ENCODE results near the gene EIF3J.
"Not testable (repeated sequence)": the region's sequence is repeated elsewhere in the genome, so short reads cannot be mapped to it uniquely, and the experiment has no call there.

EIF3J gene

DNA sequence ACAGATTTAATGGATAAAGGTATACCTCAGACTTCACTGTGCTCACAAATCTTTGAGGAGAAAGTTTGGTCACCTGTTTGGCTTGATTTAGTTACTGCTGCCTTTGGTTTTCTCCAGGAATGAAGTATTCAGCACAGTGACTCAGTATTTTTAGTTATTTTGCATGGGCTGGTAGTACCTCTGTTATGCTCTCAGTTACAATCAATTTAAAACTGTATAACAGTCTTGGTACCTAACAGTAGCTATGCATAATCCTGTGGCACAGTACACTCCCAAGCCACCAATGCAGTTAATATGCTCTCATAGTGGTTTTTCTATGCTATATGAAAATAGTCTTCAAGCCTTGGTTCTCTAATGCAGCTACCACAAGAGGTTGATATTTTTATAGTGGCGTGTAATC, 11.9 kb upstream of the EIF3J start:
- no peak overlapping the region for H3K4me3 ChIP-seq (ENCODE audit: insufficient read depth, low read depth, low read length)
- H3K36me3 ChIP-seq (ENCODE audit: control insufficient read depth, insufficient read depth, low read length) = peaks cover 20% of the 10 kb centered on the region
- no peaks in the 10 kb centered on the region for H3K4me1 ChIP-seq (ENCODE audit: control insufficient read depth, insufficient read depth, low read length)
- 96 to 97% methylated on average over 1 of the region's 1 CpG for WGBS, 2 experiments
- H3K27me3 ChIP-seq (ENCODE audit: control insufficient read depth, insufficient read depth, low read length, poor library complexity, severe bottlenecking) = no peaks in the 10 kb centered on the region
- H3K27ac ChIP-seq (ENCODE audit: insufficient read depth, low read depth, low read length, poor library complexity, severe bottlenecking) = no peak overlapping the region
- no peaks in the 10 kb centered on the region for H3K9me3 ChIP-seq (ENCODE audit: control insufficient read depth, low read length)

- 95% methylated on average over 2 of the region's 2 CpGs for WGBS, 2 experiments
- Histone ChIP-seq H3K4me1 (ENCODE audit: control insufficient read depth, insufficient read depth, low read length) (no peaks in the 10 kb centered on the region), H3K27ac (ENCODE audit: insufficient read depth, low read depth, low read length, poor library complexity, severe bottlenecking) (no peak overlapping the region)
Measured at GRCh38 chr15:44527241-44527640, 9.7 kb upstream of the EIF3J start.

DNA sequence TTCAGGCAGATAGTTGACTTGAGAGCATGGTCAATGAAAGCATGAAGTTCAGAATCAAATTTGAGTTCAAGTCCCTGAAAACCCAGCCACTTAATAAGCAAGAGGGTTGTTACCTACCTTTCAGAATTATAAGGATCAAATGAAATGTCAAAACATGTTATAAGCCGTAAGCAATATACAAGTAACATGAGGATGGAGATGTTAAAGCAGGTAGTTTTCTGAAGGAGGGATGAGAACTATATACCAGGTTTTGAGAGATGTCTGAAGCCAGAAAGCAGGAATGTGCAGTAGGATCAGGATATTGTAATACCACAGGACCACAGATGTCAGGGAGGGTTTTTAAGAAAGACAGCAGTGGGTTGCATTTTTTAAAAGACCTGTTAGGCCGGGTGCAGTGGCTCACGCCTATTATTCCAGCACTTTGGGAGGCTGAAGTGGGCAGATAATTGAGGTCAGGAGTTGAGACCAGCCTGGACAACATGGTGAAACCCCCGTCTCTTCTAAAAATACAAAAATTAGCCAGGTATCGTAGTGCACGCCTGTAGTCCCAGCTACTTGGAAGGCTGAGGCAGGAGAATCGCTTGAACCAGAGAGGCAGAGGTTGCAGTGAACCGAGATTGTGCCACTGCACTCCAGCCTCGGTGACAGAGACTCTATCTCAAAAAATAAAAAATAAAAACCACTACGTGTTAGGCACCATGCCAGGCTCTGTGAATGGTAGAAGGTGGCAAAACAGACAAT, 6.9 kb upstream of the EIF3J start:
- WGBS, 2 experiments = 87 to 89% methylated on average over 9 to 10 of the region's 10 CpGs
- H3K27me3 ChIP-seq (ENCODE audit: control insufficient read depth, insufficient read depth, low read length, poor library complexity, severe bottlenecking) = no peaks in the 10 kb centered on the region
- H3K27ac ChIP-seq (ENCODE audit: insufficient read depth, low read depth, low read length, poor library complexity, severe bottlenecking) = no peak overlapping the region
- no peaks in the 10 kb centered on the region for H3K9me3 ChIP-seq (ENCODE audit: control insufficient read depth, low read length)
- no peaks in the 10 kb centered on the region for H3K4me1 ChIP-seq (ENCODE audit: control insufficient read depth, insufficient read depth, low read length)
- H3K4me3 ChIP-seq (ENCODE audit: insufficient read depth, low read depth, low read length) = no peak overlapping the region
- peaks cover under 1% of the 10 kb centered on the region for H3K36me3 ChIP-seq (ENCODE audit: control insufficient read depth, insufficient read depth, low read length)

More at GRCh38 chr15:44527241-44527640, 9.7 kb upstream of the EIF3J start:
- Histone ChIP-seq H3K36me3 (ENCODE audit: control insufficient read depth, insufficient read depth, low read length) (peaks cover 14% of the 10 kb centered on the region), H3K27me3 (ENCODE audit: control insufficient read depth, insufficient read depth, low read length, poor library complexity, severe bottlenecking) (no peaks in the 10 kb centered on the region), H3K4me3 (ENCODE audit: insufficient read depth, low read depth, low read length) (no peak overlapping the region), H3K9me3 (ENCODE audit: control insufficient read depth, low read length) (no peaks in the 10 kb centered on the region)

DNA sequence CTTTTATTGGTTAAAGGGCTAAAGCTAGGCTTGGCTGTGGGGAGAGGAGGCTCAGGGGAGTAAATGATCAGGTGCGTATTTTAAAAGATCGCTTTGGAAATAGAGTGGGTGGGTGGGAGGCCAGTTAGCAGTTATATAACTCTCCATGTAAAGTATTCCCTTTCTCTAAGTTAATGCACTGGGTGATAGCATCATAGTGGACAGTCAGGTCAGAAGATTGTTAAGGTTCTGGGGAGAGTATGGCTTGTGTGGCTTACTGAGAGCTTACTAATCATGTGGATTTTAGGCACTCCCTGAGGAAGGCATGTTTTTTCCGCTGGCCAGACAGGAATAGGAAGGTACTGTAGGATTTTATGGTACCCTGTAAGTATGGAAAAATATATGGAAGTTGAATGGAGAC, 6.3 kb upstream of the EIF3J start:
- Histone ChIP-seq H3K27ac (ENCODE audit: insufficient read depth, low read depth, low read length, poor library complexity, severe bottlenecking) (no peak overlapping the region), H3K36me3 (ENCODE audit: control insufficient read depth, insufficient read depth, low read length) (no peaks in the 10 kb centered on the region), H3K4me3 (ENCODE audit: insufficient read depth, low read depth, low read length) (no peak overlapping the region), H3K27me3 (ENCODE audit: control insufficient read depth, insufficient read depth, low read length, poor library complexity, severe bottlenecking) (no peaks in the 10 kb centered on the region), H3K4me1 (ENCODE audit: control insufficient read depth, insufficient read depth, low read length) (no peaks in the 10 kb centered on the region), H3K9me3 (ENCODE audit: control insufficient read depth, low read length) (no peaks in the 10 kb centered on the region)
- WGBS, 2 experiments = 94 to 97% methylated on average over 3 of the region's 3 CpGs

DNA sequence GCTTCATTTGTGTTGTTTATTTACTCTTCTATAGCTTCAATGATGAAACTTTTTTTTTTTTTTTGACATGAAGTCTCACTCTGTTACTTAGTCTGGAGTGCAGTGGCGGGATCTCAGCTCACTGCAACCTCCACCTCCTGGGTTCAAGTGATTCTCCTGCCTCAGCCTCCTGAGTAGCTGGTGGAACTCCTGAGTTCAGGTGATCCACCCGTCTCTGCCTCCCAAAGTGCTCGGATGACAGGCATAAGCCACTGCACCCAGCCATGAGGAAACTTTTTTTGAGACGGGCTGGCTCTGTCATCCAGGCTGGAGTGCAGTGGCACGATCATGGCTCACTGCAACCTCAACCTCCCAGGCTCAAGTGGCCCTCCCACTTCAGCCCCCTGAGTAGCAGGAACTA, 4.7 kb upstream of the EIF3J start:
- not testable (repeated sequence) for H3K27me3 ChIP-seq (ENCODE audit: control insufficient read depth, insufficient read depth, low read length, poor library complexity, severe bottlenecking); H3K4me1 ChIP-seq (ENCODE audit: control insufficient read depth, insufficient read depth, low read length); H3K4me3 ChIP-seq (ENCODE audit: insufficient read depth, low read depth, low read length); H3K27ac ChIP-seq (ENCODE audit: insufficient read depth, low read depth, low read length, poor library complexity, severe bottlenecking); H3K36me3 ChIP-seq (ENCODE audit: control insufficient read depth, insufficient read depth, low read length); H3K9me3 ChIP-seq (ENCODE audit: control insufficient read depth, low read length)
- WGBS, 2 experiments = 92% methylated on average over 5 of the region's 5 CpGs

GRCh38 chr15:44532689-44533088, 4.3 kb upstream of the EIF3J start:
- Histone ChIP-seq H3K9me3 (ENCODE audit: control insufficient read depth, low read length) (no peaks in the 10 kb centered on the region), H3K27me3 (ENCODE audit: control insufficient read depth, insufficient read depth, low read length, poor library complexity, severe bottlenecking) (no peaks in the 10 kb centered on the region), H3K36me3 (ENCODE audit: control insufficient read depth, insufficient read depth, low read length) (no peaks in the 10 kb centered on the region), H3K27ac (ENCODE audit: insufficient read depth, low read depth, low read length, poor library complexity, severe bottlenecking) (no peak overlapping the region), H3K4me3 (ENCODE audit: insufficient read depth, low read depth, low read length) (no peak overlapping the region), H3K4me1 (ENCODE audit: control insufficient read depth, insufficient read depth, low read length) (no peaks in the 10 kb centered on the region)
- 90 to 96% methylated on average over 3 of the region's 3 CpGs for WGBS, 2 experiments

GRCh38 chr15:44535092-44535491, 1.9 kb upstream of the EIF3J start:
- Histone ChIP-seq H3K27ac (ENCODE audit: insufficient read depth, low read depth, low read length, poor library complexity, severe bottlenecking) (no peak overlapping the region), H3K27me3 (ENCODE audit: control insufficient read depth, insufficient read depth, low read length, poor library complexity, severe bottlenecking) (no peaks in the 10 kb centered on the region), H3K4me3 (ENCODE audit: insufficient read depth, low read depth, low read length) (no peak overlapping the region), H3K9me3 (ENCODE audit: control insufficient read depth, low read length) (no peaks in the 10 kb centered on the region), H3K36me3 (ENCODE audit: control insufficient read depth, insufficient read depth, low read length) (no peaks in the 10 kb centered on the region), H3K4me1 (ENCODE audit: control insufficient read depth, insufficient read depth, low read length) (peaks cover 2% of the 10 kb centered on the region)
- WGBS, 2 experiments = 91 to 95% methylated on average over 8 of the region's 8 CpGs

GRCh38 chr15:44535523-44536301, 1.2 kb upstream of the EIF3J start:
- peak overlapping the region; percentile 88 for H3K27ac ChIP-seq (ENCODE audit: insufficient read depth, low read depth, low read length, poor library complexity, severe bottlenecking)
- 68 to 69% methylated on average over 36 of the region's 36 CpGs for WGBS, 2 experiments
- H3K4me1 ChIP-seq (ENCODE audit: control insufficient read depth, insufficient read depth, low read length) = peaks cover 2% of the 10 kb centered on the region

DNA sequence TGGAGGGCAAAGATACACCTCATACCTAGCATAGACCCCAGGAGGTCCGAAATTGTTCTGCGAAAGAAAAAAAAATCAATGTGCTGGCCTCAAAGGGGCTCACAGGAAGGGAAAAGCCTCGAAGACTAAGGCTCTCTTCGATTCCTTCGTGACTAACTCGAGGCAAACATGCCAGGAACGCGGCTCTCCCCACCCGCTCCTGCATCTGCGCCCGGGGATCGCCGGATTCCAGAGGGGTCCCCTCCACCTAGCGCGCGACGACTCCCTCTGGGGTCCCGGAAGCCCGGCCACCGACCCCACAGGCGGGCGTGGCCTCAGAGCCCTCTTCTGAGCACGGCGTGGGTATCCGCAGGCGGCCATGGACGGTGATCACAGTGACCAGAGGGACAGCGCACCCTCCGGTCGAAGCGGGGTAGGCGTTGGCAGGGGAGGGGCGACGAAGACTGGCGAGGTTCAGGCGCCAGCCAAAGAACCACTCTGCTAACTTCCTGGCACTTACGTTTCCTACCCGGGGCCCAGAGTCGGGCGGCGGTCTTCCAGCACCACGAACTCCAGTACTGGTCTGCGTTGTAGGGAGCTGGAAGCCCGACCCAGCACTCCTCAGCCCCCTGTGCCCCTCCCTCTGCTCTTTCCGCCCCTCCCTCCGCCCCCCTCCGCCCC, 515 bp upstream of the EIF3J start:
- no peaks in the 10 kb centered on the region for H3K36me3 ChIP-seq (ENCODE audit: control insufficient read depth, insufficient read depth, low read length)
- H3K27ac ChIP-seq (ENCODE audit: insufficient read depth, low read depth, low read length, poor library complexity, severe bottlenecking) = peak overlapping the region; percentile 88
- peak overlapping the region; percentile 99 for H3K4me3 ChIP-seq (ENCODE audit: insufficient read depth, low read depth, low read length)
- 0% methylated on average over 43 to 44 of the region's 47 CpGs for WGBS, 2 experiments
- H3K4me1 ChIP-seq (ENCODE audit: control insufficient read depth, insufficient read depth, low read length) = peaks cover 2% of the 10 kb centered on the region
- H3K27me3 ChIP-seq (ENCODE audit: control insufficient read depth, insufficient read depth, low read length, poor library complexity, severe bottlenecking) = no peaks in the 10 kb centered on the region
- no peaks in the 10 kb centered on the region for H3K9me3 ChIP-seq (ENCODE audit: control insufficient read depth, low read length)

More at GRCh38 chr15:44535523-44536301, 1.2 kb upstream of the EIF3J start:
- H3K36me3 ChIP-seq (ENCODE audit: control insufficient read depth, insufficient read depth, low read length) = no peaks in the 10 kb centered on the region
- peak overlapping the region; percentile 99 for H3K4me3 ChIP-seq (ENCODE audit: insufficient read depth, low read depth, low read length)
- no peaks in the 10 kb centered on the region for H3K27me3 ChIP-seq (ENCODE audit: control insufficient read depth, insufficient read depth, low read length, poor library complexity, severe bottlenecking)
- H3K9me3 ChIP-seq (ENCODE audit: control insufficient read depth, low read length) = no peaks in the 10 kb centered on the region

DNA sequence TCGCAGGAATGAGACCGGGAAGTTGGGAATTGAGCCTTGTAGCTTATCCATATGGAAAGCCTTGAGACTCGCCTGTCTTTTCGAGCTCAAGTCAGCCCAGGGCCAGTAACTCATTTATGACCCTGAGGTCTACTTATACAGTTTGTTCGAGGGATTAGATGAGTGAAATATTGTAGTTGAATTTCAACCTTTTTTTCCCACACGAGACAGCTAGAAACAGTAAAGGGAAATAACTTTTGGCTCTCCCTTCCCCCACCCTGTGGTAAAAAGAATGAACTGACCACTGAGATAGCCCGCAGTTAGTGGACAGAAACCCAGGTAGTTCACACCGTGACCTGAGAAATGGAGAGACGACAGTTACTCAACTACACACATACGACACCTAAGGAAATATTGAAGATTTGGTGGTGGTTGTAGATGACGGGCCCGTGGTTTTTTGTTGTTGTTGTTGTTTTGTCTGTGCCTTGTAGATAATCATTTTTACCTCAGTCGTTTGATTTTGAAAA, 841 bp downstream of the EIF3J start:
- H3K27me3 ChIP-seq (ENCODE audit: control insufficient read depth, insufficient read depth, low read length, poor library complexity, severe bottlenecking) = no peaks in the 10 kb centered on the region
- WGBS, 2 experiments = 20 to 33% methylated on average over 9 to 13 of the region's 13 CpGs

More for the DNA sequence above, 841 bp downstream of the EIF3J start:
- Histone ChIP-seq H3K4me3 (ENCODE audit: insufficient read depth, low read depth, low read length) (peak overlapping the region; percentile 99), H3K4me1 (ENCODE audit: control insufficient read depth, insufficient read depth, low read length) (peaks cover 2% of the 10 kb centered on the region), H3K27ac (ENCODE audit: insufficient read depth, low read depth, low read length, poor library complexity, severe bottlenecking) (peak overlapping the region; percentile 88), H3K9me3 (ENCODE audit: control insufficient read depth, low read length) (no peaks in the 10 kb centered on the region), H3K36me3 (ENCODE audit: control insufficient read depth, insufficient read depth, low read length) (no peaks in the 10 kb centered on the region)
